H1 (cell line): ENCODE data around the gene SLC45A1.

Experiments used
- ATF2 ChIP-seq: IDR thresholded peaks from 2 replicates; pipeline ENCODE4 v1.6.1; 2012; ENCODE audit warnings: low read length, inconsistent platforms
- CBX5 ChIP-seq: fragments of 300-800, 300-1000 bp; sonication (generic); IDR thresholded peaks from 2 replicates; pipeline ENCODE4 v1.7.1; 2016; ENCODE audit warnings: antibody characterized with exemption, low read length, low read depth
- CTCF ChIP-seq, 3 experiments: IDR thresholded peaks; 1 replicate in 2 of 3; 2 replicates in 1 of 3; pipeline versions ENCODE4 v1.5.1 to v1.6.1; 2011; ENCODE audit warnings: low read length in 3 of 3, mild to moderate bottlenecking in 3 of 3, inconsistent platforms in 2 of 3, low read depth in 1 of 3, moderate library complexity in 1 of 3; ENCODE audit not compliant: insufficient read depth in 1 of 3; ENCODE audit errors: control extremely low read depth in 1 of 3
- EGR1 ChIP-seq: IDR thresholded peaks from 2 replicates; pipeline ENCODE4 v1.6.1; 2011; ENCODE audit warnings: low read depth, low read length, borderline replicate concordance
- EZH2 ChIP-seq: fragments of 200-600 bp; sonication (generic); IDR thresholded peaks from 2 replicates; pipeline ENCODE4 v1.7.1; 2012; ENCODE audit warnings: low read depth, mild to moderate bottlenecking, moderate library complexity, low read length, inconsistent platforms; ENCODE audit not compliant: severe bottlenecking
- JUN ChIP-seq: IDR thresholded peaks from 2 replicates; pipeline ENCODE4 v1.6.1; 2011; ENCODE audit warnings: low read depth, mild to moderate bottlenecking, improper control_type of control experiment, low read length
- POLR2A ChIP-seq, 2 experiments: IDR thresholded peaks; 1 replicate in 1 of 2; 2 replicates in 1 of 2; pipeline ENCODE4 v1.6.1; 2011; ENCODE audit warnings: low read depth in 2 of 2, low read length in 2 of 2, mild to moderate bottlenecking in 2 of 2; ENCODE audit errors: control extremely low read depth in 1 of 2
- POLR2AphosphoS5 ChIP-seq: IDR thresholded peaks from 2 replicates; pipeline ENCODE4 v1.6.1; 2011; ENCODE audit warnings: low read depth, low read length
- POU5F1 ChIP-seq: IDR thresholded peaks from 2 replicates; pipeline ENCODE4 v1.6.1; 2011; ENCODE audit warnings: low read depth, mild to moderate bottlenecking, low read length, moderate library complexity
- SIN3A ChIP-seq, 2 experiments: IDR thresholded peaks in 1 of 2; conservative IDR thresholded peaks in 1 of 2; 2 replicates each; pipeline ENCODE4 v1.6.1; 2011 to 2012; ENCODE audit warnings: low read length in 2 of 2, improper control_type of control experiment in 1 of 2, low read depth in 1 of 2, mild to moderate bottlenecking in 1 of 2
- SIX5 ChIP-seq: IDR thresholded peaks from 2 replicates; pipeline ENCODE4 v1.6.1; 2011; ENCODE audit warnings: mild to moderate bottlenecking, low read depth, low read length
- SUZ12 ChIP-seq: fragments of 200-600 bp; sonication (generic); IDR thresholded peaks from 2 replicates; pipeline ENCODE4 v1.6.1; 2012; ENCODE audit warnings: mild to moderate bottlenecking, inconsistent platforms, low read length, moderate library complexity, mixed read lengths

GRCh38 chr1:8312235-8313218 lies 5.4 kb upstream of the SLC45A1 start:
- TF ChIP-seq POLR2A (IDR thresholded peaks at IDR 0.05; ENCODE audit: control extremely low read depth in 1 of 2, low read depth in 2 of 2, low read length in 2 of 2), result no peak
- no peak for TF ChIP-seq EZH2
- no peak for TF ChIP-seq POU5F1
- no peak for TF ChIP-seq SIN3A (conservative IDR thresholded peaks at IDR 0.05 in 1 of 2, IDR thresholded peaks at IDR 0.05 in 1 of 2; ENCODE audit: low read depth in 1 of 2, low read length in 2 of 2)
- no peak for TF ChIP-seq SUZ12
- no peak for TF ChIP-seq CTCF (IDR thresholded peaks at IDR 0.05; ENCODE audit: control extremely low read depth in 1 of 3, insufficient read depth in 1 of 3, low read depth in 1 of 3, low read length in 3 of 3)
- TF ChIP-seq CBX5, result no peak
- no peak for TF ChIP-seq POLR2AphosphoS5
- TF ChIP-seq ATF2, result no peak
- no peak for TF ChIP-seq JUN
- TF ChIP-seq EGR1, result no peak
- TF ChIP-seq SIX5, result no peak
